NCI-H2107 treated with DMSO at 0.1 percent for 48 hours (cell line): Measurements from ENCODE around the gene TGFBRAP1.

Experiments used
- DNase-seq: peaks from one replicate; lab custom pipeline; 2025; ENCODE audit not compliant: unreplicated experiment; lab: John Stamatoyannopoulos, UW

TGFBRAP1 gene

DNA sequence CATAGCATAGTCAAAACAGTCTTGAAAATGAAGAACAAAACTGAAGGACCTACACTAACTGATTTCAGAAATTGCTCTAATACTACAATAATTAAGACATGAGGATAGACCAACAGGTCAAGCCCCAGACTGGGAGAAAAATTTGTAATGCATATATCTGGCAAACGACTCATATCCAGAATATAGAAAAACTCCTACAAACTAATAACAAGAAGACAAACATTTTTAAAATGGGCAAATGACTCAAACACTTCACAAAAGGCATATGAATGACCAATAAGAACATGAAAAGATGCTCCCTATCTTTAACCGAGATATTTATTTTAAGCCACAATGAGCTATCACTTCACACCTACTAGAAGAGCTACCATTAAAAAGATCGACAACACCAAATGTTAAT lies 14.2 kb downstream of the TGFBRAP1 start:
- no peak for DNase-seq

DNA sequence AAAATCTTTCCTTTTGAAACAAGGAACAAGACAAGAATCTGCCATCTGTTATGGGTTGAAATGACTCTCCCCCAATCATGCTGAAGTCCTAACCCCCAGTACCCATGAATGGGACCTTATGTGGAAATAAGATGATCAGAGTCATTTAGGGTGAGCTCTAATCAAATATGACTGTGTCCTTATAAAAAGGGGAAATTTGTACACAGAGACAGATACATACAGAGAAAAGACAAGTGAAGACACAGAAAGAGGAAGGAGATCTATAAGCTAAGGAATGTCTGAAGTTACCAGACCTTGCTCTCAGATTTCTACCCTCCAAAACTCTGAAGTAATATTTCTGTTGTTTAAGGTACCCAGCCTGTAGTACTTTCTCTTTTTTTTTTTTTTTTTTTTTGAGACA lies 15.7 kb downstream of the TGFBRAP1 start:
- DNase-seq = no peak

DNA sequence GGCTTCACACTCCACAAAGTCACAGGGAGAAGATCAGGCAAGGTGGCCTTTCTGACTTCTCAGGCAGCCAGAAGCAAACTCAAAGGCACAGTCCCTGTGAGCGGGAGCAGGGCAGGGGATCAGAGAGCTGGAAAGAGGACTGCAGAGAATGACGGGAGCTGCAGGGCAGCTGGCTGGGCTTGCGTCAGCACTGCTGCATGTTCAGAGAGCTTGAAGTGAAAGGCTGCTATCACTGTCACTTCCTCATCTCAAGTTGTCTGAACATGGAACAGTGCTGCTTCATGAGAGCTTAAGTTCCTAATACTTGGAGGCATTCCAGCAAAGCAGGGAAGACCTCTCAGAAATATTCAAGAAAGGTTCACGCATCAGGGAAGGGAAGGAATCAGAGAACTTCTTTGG lies 20.4 kb downstream of the TGFBRAP1 start:
- DNase-seq = no peak

DNA sequence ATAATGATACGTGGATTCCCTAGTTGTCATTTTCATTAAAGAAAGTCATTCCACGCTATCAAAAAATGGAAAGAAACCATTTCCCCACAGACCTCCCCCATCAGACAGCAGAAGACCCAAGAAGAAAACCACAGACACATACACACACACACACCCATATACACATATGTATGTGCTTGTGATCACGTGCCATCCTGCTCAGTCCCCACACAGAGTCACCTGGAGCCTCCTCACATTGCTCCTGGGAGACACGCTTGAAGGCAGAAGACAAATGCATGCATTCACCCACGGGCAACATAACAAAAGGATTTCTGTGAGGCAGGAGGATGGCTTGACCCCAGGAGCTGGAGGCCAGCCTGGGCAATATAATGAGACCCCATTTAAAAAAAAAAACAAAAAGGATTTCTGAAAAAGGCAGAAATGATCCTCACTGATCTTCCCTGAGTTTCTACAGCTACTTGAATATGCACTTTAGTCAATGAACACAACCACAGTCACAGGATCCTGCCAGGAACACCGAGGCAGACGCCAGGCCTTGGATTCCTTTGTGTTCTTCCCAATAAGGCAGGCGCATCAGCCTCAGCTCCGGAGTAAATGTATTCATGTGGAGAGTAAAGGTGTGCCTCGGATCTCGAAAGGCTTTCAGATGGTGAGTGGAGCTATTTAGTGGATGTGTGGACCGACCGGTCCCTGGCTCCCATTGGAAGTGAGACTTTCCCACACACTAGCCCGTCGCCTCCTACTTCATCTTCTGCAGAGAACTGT lies 21.0 kb downstream of the TGFBRAP1 start:
- no peak for DNase-seq

DNA sequence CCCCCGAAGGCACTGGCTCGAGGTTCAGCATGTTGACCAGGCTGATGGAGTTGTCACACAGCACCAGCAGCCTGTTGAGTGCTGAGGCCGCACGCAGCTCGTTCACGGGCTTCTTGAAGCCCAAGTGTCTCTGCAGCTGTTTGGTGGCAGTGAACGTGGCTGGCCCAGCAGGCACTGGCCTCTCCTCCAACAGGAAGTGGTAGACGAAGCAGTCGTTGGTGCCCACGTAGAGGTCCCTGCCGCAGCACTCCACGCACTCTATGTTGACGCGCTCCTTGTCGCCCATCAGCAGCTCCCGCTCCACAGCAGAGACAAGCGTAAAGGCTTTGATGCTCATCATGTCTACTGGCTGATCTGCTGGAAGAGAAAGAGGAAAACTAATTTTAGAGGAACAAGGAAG lies 21.6 kb downstream of the TGFBRAP1 start:
- no peak for DNase-seq

DNA sequence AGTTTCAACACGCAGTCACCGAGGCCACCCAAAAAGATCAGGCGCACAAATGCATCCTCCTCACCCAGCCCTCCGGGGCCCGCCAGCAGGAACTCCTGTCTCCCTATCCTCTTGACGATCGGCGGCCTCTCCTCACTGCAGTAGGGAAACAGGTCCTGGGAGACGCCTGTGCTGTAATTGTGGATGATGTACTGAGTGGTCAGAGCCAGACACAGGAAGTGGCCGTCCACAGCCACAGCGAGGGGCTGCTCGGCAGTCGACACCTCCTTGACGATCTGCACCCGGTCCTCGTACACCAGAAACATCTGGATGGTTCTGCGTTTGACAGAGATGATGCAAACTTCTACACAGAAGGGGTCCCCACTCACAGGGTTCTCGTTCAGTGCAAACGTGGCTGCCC lies 22.0 kb downstream of the TGFBRAP1 start:
- DNase-seq = no peak

DNA sequence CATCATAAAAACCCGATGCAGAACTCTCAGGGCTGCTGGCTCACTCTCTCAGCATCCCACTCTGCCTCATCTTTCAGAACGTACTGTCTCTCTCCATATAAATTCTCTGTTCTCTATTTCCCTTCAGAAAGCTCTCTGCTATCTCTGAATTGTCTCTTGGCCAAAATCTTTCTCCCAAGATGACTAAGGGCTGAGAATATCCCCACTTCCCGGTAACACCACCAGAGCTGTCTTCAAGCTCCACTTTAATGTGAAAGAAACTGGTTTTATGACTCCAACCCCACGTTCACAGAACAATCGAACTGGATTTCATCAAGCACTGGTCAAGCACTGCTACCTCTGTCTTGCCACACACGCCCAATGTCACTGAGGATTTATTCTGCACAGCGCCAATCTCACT lies 22.4 kb downstream of the TGFBRAP1 start:
- DNase-seq = no peak

DNA sequence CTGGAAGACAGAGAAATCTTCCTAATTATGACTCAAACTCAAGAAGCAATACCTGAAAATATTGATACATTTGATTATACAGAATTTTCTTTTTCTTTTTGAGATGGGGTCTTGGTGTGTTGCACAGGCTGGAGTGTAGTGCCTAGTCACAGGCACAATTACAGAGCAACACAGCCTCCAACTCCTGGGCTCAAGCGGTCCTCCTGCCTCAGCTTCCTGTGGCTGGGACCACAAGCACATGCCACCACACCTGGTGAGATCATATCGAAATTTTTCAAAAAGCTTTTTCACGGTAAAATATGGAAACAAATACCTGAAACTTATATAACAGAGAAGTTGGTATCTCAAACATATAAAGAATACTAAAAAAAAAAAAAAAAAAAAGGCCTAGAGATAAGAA lies 27.9 kb downstream of the TGFBRAP1 start:
- DNase-seq = no peak

DNA sequence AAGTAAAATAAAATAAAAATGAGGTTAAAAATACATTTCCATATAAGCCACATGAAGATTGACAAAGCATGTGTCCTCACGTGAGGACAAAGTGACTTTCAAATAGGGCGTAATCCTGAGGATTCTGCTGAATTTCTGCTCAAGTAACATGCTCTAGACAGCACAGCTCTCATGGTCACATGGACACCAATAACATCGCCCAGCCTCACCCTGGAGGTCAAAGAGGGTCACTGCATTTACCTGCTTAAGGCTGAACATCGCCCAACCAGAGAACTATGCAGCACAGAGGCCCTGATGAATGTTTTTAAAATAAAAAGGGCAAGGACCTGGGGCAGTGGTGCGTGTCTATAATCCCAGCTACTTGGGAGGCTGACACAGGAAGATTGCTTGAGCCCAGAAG lies 30.2 kb downstream of the TGFBRAP1 start:
- no peak for DNase-seq

DNA sequence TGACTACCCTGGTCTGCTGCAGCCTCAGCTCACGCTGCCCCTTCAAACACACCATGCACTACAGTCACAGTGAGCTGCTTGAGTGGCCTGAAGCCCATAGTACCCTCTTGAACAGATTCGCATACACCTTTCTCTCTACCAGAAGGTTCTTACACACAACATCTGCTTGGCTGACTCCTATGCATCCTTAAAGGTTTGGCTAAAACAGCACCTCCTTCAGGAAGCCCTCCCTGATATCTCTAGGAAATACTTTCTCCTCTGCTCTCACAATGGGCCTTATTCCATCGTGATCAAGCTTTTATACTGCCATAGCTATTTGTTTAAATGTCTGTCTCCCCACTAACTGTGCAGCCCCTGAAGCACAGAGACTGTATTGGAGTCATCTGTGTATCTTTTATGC lies 31.5 kb downstream of the TGFBRAP1 start:
- DNase-seq = no peak

DNA sequence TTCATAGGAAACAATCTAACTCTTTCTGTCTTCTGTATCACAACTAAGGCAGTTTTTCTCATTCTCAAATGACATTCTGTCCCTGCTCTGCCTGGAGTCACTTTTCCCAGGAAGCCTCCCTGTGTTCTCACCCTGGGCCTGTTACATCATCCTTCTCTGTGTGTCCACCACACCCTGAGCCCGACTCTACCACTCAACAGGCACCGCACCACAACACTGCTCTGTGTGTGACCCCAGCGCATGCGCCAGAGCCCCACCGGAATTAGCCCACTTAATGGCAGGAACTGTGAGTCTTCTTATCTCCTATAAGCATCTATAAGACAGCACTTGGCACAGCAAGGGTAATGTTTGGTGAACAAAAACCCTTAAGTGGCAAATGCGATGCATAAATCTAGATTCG lies 32.3 kb downstream of the TGFBRAP1 start:
- no peak for DNase-seq

DNA sequence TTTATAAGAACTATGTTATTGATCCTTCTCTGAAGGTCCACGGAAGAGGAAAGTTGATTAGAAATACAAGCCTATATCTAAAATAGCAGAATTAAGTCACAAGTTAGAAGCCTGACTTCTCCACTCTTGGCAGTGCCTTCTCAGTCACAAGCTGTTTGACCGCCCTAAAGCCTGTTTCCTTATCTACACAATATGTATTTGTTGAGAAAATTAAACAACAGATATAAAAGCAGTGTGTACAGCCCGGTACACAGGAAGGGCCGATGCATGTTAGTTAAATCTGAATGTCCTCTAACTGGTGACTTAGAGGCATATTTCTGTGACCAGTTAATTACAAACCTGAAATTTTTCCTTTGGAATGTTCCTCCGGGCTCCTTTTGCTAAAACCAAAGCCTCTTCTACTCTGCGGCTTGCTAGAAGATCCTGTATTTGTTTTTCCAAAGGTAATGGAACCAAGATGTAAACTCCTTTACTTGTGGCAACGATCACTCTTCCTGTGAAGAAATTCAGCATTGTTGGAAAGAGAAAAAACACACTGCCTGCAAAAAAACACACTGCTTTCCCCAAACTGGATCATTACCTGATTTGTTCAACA lies 33.4 kb downstream of the TGFBRAP1 start:
- DNase-seq = no peak

DNA sequence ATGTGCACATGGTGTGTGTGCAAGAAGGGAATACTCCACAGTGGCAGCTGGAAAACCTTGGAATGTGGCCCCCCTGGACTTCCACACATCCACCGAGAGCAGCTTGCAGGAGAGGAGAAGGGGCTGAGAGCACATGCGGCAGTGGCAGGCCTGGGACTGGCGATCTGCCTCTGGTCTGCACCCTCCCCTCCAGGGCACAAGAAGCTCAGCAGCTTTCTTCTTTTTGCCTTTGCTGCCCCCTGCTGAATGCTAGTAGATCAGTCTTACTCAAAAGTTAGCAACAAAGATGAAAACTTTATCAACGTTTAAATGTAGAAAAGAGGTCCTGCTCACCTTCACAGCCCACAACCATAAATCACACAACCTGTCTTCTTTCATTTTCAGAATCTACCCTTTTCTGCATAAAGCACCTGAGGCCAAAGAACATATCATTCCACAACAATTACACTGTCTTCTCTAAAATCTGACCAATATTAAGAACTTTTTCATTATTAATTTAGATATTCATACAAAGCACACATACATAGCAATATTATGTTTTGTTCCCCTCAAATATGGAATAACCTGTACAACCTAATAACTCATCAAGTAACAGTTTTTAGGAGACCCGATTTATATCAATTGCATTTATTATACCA lies 34.6 kb downstream of the TGFBRAP1 start:
- DNase-seq = no peak

DNA sequence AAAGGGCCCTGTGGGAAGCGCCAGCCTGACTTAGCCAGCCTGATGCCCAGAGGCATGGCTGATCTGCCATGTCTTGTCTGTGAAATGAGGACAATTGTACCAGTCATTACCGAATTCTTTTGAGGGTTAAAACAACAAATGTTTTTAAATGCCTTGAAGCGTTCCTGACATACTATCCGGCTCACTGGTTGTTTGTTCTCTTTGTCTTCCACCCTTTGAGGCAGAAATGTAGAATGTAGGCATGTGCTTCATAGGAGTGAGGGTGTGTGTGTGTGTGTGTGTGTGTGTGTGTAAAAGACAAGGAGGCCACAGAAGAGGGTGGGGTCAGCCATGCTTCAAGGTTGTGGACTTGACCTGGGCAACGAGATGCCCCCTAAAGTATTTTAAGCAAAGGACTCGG lies 35.5 kb downstream of the TGFBRAP1 start:
- no peak for DNase-seq

DNA sequence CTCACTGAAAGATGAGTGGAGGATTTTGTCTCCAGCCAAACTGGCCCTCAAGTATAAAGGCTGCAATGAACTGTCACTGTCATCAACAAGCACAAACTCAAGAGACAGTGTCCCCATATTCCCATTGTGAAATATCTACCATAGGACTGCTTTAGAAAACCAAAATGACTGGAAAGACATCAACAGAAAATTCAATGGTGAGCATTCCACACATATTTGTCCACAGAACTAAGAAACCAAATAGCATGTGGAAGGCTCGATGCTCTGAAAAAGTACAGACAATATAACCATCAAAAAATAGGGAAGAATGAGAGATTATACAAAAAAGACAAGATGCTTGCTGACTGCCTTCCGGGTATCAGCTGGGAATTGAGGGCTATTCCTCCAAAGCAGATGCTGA lies 37.6 kb downstream of the TGFBRAP1 start:
- DNase-seq = no peak

DNA sequence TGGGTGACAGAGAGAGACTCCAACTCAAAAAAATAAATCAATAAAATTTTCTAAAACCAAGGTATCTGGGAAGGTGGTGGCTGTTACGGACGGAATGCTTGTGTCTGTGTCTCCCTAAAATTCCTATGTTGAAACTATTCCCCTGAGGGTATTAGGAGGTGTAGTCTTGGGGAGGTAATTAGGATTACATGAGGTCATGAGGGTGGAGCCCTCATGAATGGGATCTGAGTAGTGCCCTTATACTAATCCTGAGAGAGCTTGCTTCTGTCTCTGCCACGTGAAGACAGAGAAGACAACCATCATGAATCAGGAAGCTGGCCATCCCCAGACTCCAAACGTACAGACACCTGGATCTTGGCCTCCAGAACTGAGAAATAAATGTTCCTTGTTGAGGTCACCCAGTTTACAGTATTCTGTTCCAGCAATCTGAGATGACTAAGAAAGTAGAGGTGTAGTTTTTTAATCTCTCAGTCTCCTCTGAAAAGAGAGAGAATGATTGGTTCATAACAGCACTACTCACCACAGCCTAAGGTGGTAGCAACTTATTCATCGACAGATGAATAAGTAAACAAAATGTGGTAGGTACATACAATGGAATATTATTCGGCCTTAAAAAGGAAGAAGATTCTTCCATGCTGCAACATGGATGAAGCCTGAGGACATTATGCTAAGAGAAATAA lies 38.4 kb downstream of the TGFBRAP1 start:
- DNase-seq = no peak

DNA sequence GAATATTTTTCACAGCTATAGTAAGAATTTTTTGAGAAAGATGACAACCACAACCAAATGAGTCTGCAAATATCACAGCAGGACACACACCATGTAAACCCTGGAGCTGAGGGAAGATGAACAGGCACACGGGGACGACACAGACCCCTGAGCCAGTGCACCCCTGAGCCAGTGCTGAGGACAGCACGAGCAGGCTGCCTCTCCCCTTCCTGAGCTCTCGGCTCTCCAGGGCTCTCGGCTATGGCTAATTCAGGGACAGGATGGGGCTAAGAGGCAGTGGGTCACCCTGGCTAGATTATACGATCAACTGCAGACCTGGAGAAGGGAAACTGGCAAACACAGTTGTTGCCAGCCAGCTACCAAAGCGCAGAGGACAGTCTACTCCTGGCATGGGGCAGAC lies 41.4 kb downstream of the TGFBRAP1 start:
- no peak for DNase-seq

DNA sequence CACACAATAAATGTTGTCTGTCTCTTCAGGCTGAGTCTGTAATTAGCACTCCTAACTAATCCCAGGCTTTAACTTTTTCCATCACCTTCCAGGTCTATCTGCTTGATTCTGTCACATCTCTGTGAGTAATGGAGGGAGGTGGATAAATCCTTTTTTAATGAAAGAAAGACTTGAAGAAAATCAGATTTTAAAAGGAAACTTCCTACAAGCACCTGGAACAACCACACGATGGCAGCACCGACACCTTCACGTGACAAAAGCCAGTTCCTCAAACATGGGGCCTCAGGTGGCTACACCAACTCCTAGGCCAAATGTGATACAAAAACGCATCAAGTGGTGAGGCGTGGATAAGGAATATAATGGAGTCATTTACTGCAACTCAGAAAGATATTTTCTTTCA lies 41.8 kb downstream of the TGFBRAP1 start:
- DNase-seq = no peak

DNA sequence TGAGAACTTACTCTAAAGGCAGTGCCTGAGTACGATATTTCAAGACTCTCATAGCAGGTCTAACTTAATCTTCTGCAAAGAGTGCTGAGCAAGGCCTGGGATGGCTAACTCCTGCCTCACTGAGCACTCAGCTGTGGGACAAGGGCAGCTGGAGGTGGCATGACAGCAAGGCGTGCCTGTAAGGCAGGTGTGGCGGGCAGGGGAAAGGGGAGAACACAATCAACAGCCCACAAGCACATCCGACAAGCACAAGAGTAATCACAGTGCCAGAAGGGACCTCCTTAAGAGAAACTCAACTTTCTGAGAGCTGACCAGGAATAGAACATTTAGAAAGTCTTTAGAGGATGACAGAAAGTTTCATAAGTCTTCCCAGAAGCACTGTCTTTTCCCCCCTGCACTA lies 46.0 kb downstream of the TGFBRAP1 start:
- DNase-seq = no peak

DNA sequence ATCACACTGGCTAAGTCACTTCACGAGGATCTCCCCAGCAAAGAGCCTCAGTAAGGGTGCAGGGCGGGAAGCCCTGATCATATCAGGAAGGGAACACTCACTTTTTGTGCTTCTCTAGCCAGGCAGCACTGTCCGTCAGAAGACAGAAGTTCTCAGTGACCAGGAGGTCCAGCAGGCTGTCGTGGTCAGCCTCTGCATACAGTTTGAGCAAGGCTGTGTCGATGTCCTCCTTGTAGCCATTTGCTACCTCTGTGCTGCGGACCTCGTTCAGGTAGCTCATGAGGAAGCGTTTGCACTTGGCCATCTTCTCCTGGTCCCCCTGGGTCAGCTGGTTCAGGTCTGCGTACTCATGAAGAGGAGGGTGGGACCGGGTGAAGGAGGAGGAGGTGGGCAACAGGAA lies 49.3 kb downstream of the TGFBRAP1 start:
- DNase-seq = no peak

DNA sequence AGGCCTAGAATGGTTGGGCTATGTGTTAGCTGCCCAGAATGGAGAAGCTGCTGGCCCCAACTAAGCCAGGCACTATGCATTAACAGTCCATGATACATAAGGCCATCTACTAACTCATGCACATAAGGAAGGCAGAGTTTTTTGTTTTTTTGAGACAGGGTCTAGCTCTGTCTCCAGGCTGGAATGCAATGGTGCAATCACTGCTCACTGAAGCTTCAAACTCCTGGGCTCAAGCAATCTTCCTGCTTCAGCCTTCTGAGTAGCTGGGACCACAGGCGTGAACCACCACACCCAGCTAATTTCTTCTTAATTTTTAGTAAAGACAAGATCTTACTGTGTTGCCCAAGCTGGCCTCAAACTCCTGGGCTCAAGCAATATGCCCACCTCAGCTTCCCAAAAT lies 50.4 kb downstream of the TGFBRAP1 start:
- no peak for DNase-seq

DNA sequence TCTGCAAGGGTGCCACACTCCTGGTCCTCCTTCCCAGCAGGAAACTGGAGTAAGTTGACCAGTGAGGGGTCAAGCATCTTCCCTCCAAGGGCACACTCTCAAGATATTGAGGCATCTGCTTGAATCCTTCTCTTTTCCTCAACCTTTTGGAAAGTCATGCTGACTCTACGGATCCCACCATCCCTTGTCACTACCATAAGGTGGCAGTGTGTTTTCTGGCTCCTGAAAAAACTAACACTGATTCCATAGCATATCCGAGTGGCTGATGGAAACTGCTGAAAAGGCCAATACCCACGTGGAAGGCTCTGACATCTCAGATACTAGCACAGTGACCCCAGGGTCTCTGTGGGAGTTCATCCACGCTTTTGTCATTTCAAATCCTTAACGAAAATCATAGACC lies 50.9 kb downstream of the TGFBRAP1 start:
- DNase-seq = no peak
